ENCODE measurements around the gene ALK. TPM values are rescaled to one million over a fixed set of nuclear protein-coding genes. Genes with fewer than 3 reads are reported as not detected.

The ALK gene
- total RNA-seq, 2 donors from 2014 or later, result 0.25 TPM; not detected in 1

- no peaks in the 10 kb centered on the region for H3K9me3 Mint-ChIP-seq
- H3K4me1 Mint-ChIP-seq (ENCODE audit: low read depth), result no peaks in the 10 kb centered on the region
- DNase-seq (no peak), ATAC-seq (replicated peaks in 1 of 2) (no peak)
- no peaks in the 10 kb centered on the region for H3K36me3 Mint-ChIP-seq (ENCODE audit: insufficient read depth in 2 of 2)
- no peak overlapping the region for H3K27ac Mint-ChIP-seq
- H3K4me3 Mint-ChIP-seq, result no peak overlapping the region
- peaks cover 13% of the 10 kb centered on the region for H3K27me3 Mint-ChIP-seq (ENCODE audit: low read depth)
These were observed 480.3 kb downstream of the ALK start for GRCh38 chr2:29440921-29441623.

GRCh38 chr2:29433920-29434319 lies 487.5 kb downstream of the ALK start:
- DNase-seq (no peak), ATAC-seq (replicated peaks in 1 of 2) (no peak)
- Mint-ChIP-seq H3K36me3 (ENCODE audit: insufficient read depth in 2 of 2) (no peaks in the 10 kb centered on the region), H3K4me1 (ENCODE audit: low read depth) (no peaks in the 10 kb centered on the region), H3K27ac (no peak overlapping the region), H3K9me3 (no peaks in the 10 kb centered on the region), H3K27me3 (ENCODE audit: low read depth) (peaks cover 13% of the 10 kb centered on the region), H3K4me3 (no peak overlapping the region)

GRCh38 chr2:29433128-29433527 lies 488.3 kb downstream of the ALK start:
- Mint-ChIP-seq H3K4me1 (ENCODE audit: low read depth) (no peaks in the 10 kb centered on the region), H3K27ac (no peak overlapping the region), H3K27me3 (ENCODE audit: low read depth) (peaks cover 17% of the 10 kb centered on the region), H3K4me3 (no peak overlapping the region), H3K36me3 (ENCODE audit: insufficient read depth in 2 of 2) (no peaks in the 10 kb centered on the region), H3K9me3 (no peaks in the 10 kb centered on the region)
- DNase-seq (no peak), ATAC-seq (replicated peaks in 1 of 2) (no peak)

- Mint-ChIP-seq H3K4me3 (no peak overlapping the region), H3K9me3 (no peaks in the 10 kb centered on the region), H3K27ac (no peak overlapping the region), H3K27me3 (ENCODE audit: low read depth) (peaks cover 12% of the 10 kb centered on the region), H3K36me3 (ENCODE audit: insufficient read depth in 2 of 2) (no peaks in the 10 kb centered on the region), H3K4me1 (ENCODE audit: low read depth) (no peaks in the 10 kb centered on the region)
- DNase-seq (no peak), ATAC-seq (replicated peaks in 1 of 2) (no peak)
These were observed 489.9 kb downstream of the ALK start for GRCh38 chr2:29431485-29431884.

GRCh38 chr2:29430382-29431112 lies 490.8 kb downstream of the ALK start:
- H3K4me1 Mint-ChIP-seq (ENCODE audit: low read depth), result no peaks in the 10 kb centered on the region
- no peak overlapping the region for H3K4me3 Mint-ChIP-seq
- no peak for DNase-seq
- peaks cover 12% of the 10 kb centered on the region for H3K27me3 Mint-ChIP-seq (ENCODE audit: low read depth)
- no peak overlapping the region for H3K27ac Mint-ChIP-seq
- H3K36me3 Mint-ChIP-seq (ENCODE audit: insufficient read depth in 2 of 2), result no peaks in the 10 kb centered on the region
- no peaks in the 10 kb centered on the region for H3K9me3 Mint-ChIP-seq
- no peak for ATAC-seq (replicated peaks in 1 of 2)

- H3K27me3 Mint-ChIP-seq (ENCODE audit: low read depth), result peaks cover 12% of the 10 kb centered on the region
- no peak overlapping the region for H3K27ac Mint-ChIP-seq
- no peak overlapping the region for H3K4me3 Mint-ChIP-seq
- no peaks in the 10 kb centered on the region for H3K36me3 Mint-ChIP-seq (ENCODE audit: insufficient read depth in 2 of 2)
- ATAC-seq (replicated peaks in 1 of 2), result no peak
- no peak for DNase-seq
- no peaks in the 10 kb centered on the region for H3K9me3 Mint-ChIP-seq
- H3K4me1 Mint-ChIP-seq (ENCODE audit: low read depth), result no peaks in the 10 kb centered on the region
These were observed 495.0 kb downstream of the ALK start for GRCh38 chr2:29426354-29426753.

GRCh38 chr2:29425866-29426265 lies 495.5 kb downstream of the ALK start:
- H3K27ac Mint-ChIP-seq, result no peak overlapping the region
- H3K4me3 Mint-ChIP-seq, result no peak overlapping the region
- no peaks in the 10 kb centered on the region for H3K9me3 Mint-ChIP-seq
- peaks cover 12% of the 10 kb centered on the region for H3K27me3 Mint-ChIP-seq (ENCODE audit: low read depth)
- no peaks in the 10 kb centered on the region for H3K4me1 Mint-ChIP-seq (ENCODE audit: low read depth)
- ATAC-seq (replicated peaks in 1 of 2), result no peak
- DNase-seq, result no peak
- no peaks in the 10 kb centered on the region for H3K36me3 Mint-ChIP-seq (ENCODE audit: insufficient read depth in 2 of 2)

GRCh38 chr2:29423061-29423666 lies 498.2 kb downstream of the ALK start:
- H3K4me3 Mint-ChIP-seq, result no peak overlapping the region
- ATAC-seq (replicated peaks in 1 of 2), result no peak

GRCh38 chr2:29420999-29421782 lies 500.2 kb downstream of the ALK start:
- H3K4me1 Mint-ChIP-seq (ENCODE audit: low read depth), result no peaks in the 10 kb centered on the region
- DNase-seq, result no peak
- H3K4me3 Mint-ChIP-seq, result no peak overlapping the region
- H3K9me3 Mint-ChIP-seq, result no peaks in the 10 kb centered on the region
- H3K27ac Mint-ChIP-seq, result no peak overlapping the region
- H3K27me3 Mint-ChIP-seq (ENCODE audit: low read depth), result peaks cover 7% of the 10 kb centered on the region
- no peak for ATAC-seq (replicated peaks in 1 of 2)
- no peaks in the 10 kb centered on the region for H3K36me3 Mint-ChIP-seq (ENCODE audit: insufficient read depth in 2 of 2)

More at GRCh38 chr2:29423061-29423666, 498.2 kb downstream of the ALK start:
- Mint-ChIP-seq H3K36me3 (ENCODE audit: insufficient read depth in 2 of 2) (no peaks in the 10 kb centered on the region), H3K9me3 (no peaks in the 10 kb centered on the region), H3K27me3 (ENCODE audit: low read depth) (peaks cover 7% of the 10 kb centered on the region), H3K4me1 (ENCODE audit: low read depth) (no peaks in the 10 kb centered on the region), H3K27ac (no peak overlapping the region)
- DNase-seq, result no peak

- DNase-seq (no peak), ATAC-seq (replicated peaks in 1 of 2) (no peak)
- H3K9me3 Mint-ChIP-seq, result no peaks in the 10 kb centered on the region
- no peak overlapping the region for H3K4me3 Mint-ChIP-seq
- H3K27ac Mint-ChIP-seq, result no peak overlapping the region
- H3K36me3 Mint-ChIP-seq (ENCODE audit: insufficient read depth in 2 of 2), result no peaks in the 10 kb centered on the region
- H3K27me3 Mint-ChIP-seq (ENCODE audit: low read depth), result peaks cover 7% of the 10 kb centered on the region
- no peaks in the 10 kb centered on the region for H3K4me1 Mint-ChIP-seq (ENCODE audit: low read depth)
These were observed 500.9 kb downstream of the ALK start for GRCh38 chr2:29420464-29420863.

- Mint-ChIP-seq H3K9me3 (no peaks in the 10 kb centered on the region), H3K4me1 (ENCODE audit: low read depth) (no peaks in the 10 kb centered on the region), H3K27ac (no peak overlapping the region), H3K36me3 (ENCODE audit: insufficient read depth in 2 of 2) (no peaks in the 10 kb centered on the region), H3K27me3 (ENCODE audit: low read depth) (no peaks in the 10 kb centered on the region), H3K4me3 (no peak overlapping the region)
- DNase-seq, result no peak
- no peak for ATAC-seq (replicated peaks in 1 of 2)
These were observed 503.8 kb downstream of the ALK start for GRCh38 chr2:29417630-29418029.

- Mint-ChIP-seq H3K4me3 (no peak overlapping the region), H3K27ac (no peak overlapping the region), H3K36me3 (ENCODE audit: insufficient read depth in 2 of 2) (no peaks in the 10 kb centered on the region), H3K27me3 (ENCODE audit: low read depth) (peaks cover 6% of the 10 kb centered on the region), H3K9me3 (no peaks in the 10 kb centered on the region), H3K4me1 (ENCODE audit: low read depth) (no peaks in the 10 kb centered on the region)
- ATAC-seq (replicated peaks in 1 of 2) (no peak), DNase-seq (no peak)
These were observed 509.0 kb downstream of the ALK start for GRCh38 chr2:29412197-29412925.
